Cardiac septum (tissue), 1 donor: Measurements from ENCODE around the gene RAB32. TPM values are rescaled to one million over a fixed set of nuclear protein-coding genes. Genes with fewer than 3 reads are reported as not detected.

Source experiments
- DNase-seq: peaks from one replicate; pipeline ENCODE4 v3.0.0-alpha.2; 2020; ENCODE audit warnings: low spot score
- intact Hi-C: fragments of 100-400 bp; cut with DNase I; formaldehyde crosslinking; loops from one replicate; pipeline ENCODE4 v1.14.0; 2022
- total RNA-seq: library from RNA; stranded (reverse); fragmentation: NEBNext Ultra II Directional; extraction: Animal tissue kit (Norgen Biotek cat#: 25700); gene quantifications from one replicate; pipeline ENCODE4 v1.2.1, GENCODE V29; 2021
- donor health status: DM: no; HTN: no; CAD: no.

Gene RAB32
- total RNA-seq, 1 donor from 2014 or later = 8.2 TPM

DNA sequence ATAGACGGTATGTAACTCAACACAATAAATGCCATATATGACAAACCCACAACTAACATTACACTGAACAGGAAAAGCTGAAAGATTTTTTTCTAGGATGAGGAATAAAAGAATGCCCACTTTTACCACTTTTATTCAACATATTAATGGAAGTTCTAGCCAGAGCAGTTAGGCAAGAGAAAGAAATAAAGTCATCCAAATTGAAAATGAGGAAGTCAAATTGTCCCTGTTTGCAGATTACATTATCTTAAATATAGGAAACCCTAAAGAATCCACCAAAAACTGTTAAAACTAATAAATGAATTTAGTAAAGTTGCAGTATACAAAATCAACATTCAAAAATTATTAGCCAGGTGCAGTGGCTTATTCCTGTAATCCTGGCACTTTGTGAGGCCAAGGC, 30.6 kb downstream of the RAB32 start:
- intact Hi-C loops = no loop called here
- no peak for DNase-seq

DNA sequence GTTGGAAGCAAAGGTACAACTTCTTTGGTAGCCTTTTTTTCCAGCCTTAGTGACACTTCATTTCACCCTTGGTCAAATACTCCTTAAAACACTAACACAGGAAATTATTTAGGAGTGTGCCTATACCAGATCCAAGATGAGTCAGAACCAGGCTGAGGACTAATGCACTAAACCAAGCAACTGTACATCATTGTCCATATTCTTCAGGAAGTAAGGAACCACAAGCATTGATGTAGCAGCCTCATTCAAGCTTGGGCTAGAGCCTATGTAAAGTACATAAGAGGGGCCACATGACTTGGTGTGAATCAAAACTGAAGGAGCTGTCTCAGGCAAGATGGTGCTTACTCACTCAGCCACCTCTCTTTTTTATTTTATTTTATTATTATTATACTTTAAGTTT, 34.4 kb downstream of the RAB32 start:
- DNase-seq = no peak
- intact Hi-C loops = no loop called here

GRCh38 chr6:146581968-146582367, 38.3 kb downstream of the RAB32 start:
- no peak for DNase-seq
- intact Hi-C loops = no loop called here

DNA sequence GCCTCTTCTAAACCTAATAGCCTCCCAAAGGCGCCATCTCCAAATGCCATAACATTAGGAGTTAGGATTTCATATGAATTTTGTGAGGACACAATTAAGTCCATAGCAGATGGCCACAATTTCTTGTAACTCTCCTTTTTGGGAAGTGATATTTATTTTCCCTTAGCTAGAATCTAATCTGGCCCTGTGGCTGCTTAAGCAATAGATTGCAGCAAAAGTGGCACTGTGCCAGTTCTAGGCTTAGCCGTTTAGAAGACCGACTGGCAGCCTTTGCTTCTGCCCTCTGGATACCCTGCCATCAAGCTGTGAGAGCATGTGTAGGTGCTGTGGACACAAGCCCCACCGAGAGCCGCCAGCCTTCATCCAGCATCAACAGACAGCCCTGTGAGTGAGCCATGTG, 39.2 kb downstream of the RAB32 start:
- DNase-seq = peak; percentile 75
- intact Hi-C loops = no loop called here

DNA sequence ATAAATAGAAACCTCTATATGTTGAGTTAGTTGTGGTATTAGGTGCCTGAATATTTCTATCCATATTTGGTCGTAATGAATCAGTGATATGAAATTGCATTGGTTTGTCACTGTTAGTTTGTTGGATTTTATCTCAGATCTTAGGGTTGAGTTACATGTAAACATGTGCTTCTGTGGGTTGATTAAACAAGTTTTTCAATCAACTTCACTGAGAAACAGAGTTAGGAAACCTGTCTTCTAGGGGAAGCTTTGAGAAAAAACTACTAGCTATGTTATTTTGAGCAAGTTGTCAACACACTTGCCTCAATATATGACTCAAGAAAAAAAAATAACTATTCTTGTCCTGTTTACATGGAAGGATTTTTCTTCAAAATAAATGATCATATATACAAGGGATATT, 40.3 kb downstream of the RAB32 start:
- intact Hi-C loops = no loop called here
- no peak for DNase-seq

DNA sequence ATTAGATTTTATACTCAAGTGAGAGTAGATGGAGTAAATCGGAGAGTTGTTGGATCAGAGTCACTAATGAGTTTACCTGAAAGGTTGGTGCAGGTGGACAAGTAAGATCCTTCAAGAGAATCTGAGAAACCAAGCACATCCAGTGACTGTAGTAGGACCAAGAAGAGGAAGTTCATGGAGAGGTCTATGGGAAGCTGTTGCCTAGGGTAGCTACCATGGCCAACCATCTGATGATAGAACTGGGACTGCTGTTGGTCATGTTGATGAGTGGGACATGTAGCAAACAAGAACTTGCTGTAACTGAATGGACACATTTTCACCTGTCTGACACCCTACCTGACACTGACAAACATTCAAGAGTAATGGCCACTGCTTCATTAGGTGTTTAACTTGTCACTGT, 43.8 kb downstream of the RAB32 start:
- no peak for DNase-seq
- intact Hi-C loops = no loop called here

GRCh38 chr6:146590492-146590891, 46.9 kb downstream of the RAB32 start:
- intact Hi-C loops = no loop called here
- no peak for DNase-seq

DNA sequence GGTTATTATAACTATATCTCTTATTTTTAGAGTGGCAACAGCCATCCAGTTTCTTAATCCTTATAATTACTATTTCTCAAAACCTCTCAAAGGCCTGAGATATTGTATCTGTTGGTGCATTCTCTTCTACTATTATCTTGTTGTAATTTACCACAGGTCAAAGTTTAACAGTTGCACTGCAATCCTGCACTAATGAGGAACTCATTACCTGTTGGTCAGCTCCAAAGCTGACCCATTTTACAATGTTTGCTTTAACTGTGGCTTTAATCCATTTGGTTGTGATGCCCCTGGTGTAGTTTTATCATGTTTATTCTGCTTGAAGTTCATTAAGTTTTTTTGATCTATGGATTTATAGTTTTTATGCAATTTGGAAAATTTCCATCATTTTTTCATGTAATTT, 48.8 kb downstream of the RAB32 start:
- intact Hi-C loops = no loop called here
- DNase-seq = no peak

GRCh38 chr6:146593986-146594385, 50.4 kb downstream of the RAB32 start:
- intact Hi-C loops = no loop called here
- DNase-seq = no peak

- DNase-seq = no peak
- intact Hi-C loops = no loop called here
Observed at GRCh38 chr6:146594495-146594894, 50.9 kb downstream of the RAB32 start.

DNA sequence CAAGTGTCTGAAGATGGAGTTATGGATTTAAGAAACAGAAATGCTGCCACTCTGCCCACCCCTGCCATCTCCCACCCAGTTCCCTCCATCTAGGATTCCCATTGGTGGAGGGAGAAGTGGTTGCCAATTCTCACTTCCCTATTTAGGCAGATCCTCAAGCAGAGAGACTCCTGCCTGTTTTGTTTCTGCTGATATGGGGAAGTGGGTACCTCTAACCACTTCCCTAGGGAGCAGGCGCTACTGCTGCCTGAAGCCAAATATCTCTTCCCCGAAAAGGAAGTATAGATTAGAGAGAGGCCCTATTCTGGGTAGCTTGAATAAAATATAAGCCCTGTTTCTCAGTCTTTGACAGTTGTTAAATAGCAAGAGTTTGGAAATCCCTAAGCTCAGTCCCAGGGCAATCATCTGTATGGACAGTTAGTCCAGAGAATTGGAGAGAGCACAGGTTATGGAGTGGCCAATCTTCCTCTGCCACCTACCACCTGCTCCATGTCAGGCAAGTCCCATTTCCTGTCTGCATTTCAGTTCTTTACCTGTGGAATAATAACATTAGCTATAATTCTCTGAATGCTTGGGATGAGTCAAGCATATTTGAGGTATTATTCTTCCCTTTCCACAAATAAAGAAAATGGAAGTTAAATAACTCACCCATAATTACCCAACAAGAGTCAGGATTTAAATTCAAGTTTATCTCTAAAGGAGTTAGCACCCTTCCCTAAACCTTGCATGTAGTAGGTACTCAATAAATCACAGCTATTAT, 52.5 kb downstream of the RAB32 start:
- intact Hi-C loops = no loop called here
- no peak for DNase-seq

- intact Hi-C loops = no loop called here
Observed at GRCh38 chr6:146598772-146599405, 55.3 kb downstream of the RAB32 start, which contains the start of gene ADGB. ADGB (plus strand) TSS chr6:146598972; CDS start chr6:146599041, 69 bp downstream.

GRCh38 chr6:146601352-146601751, 57.7 kb downstream of the RAB32 start:
- DNase-seq = no peak
- intact Hi-C loops = no loop called here

More at GRCh38 chr6:146598772-146599405, 55.3 kb downstream of the RAB32 start, which contains the start of gene ADGB:
- peak; percentile 86 for DNase-seq

- no peak for DNase-seq
- intact Hi-C loops = no loop called here
Observed at GRCh38 chr6:146602526-146602925, 58.9 kb downstream of the RAB32 start.

Other genes with a start within 250 kb of the RAB32 start
- not detected for gene ADGB, start 55.1 kb downstream of the RAB32 start, total RNA-seq